GM21786 (cell line): ENCODE data around the gene CCDC170.
"Not testable (repeated sequence)": the region's sequence is repeated elsewhere in the genome, so short reads cannot be mapped to it uniquely, and the experiment has no call there.

Source experiments
- ATAC-seq: cut with Tn5 transposase; IDR thresholded peaks from one replicate; pipeline ENCODE4 v1.9.1; 2021; ENCODE audit not compliant: unreplicated experiment

The CCDC170 gene

DNA sequence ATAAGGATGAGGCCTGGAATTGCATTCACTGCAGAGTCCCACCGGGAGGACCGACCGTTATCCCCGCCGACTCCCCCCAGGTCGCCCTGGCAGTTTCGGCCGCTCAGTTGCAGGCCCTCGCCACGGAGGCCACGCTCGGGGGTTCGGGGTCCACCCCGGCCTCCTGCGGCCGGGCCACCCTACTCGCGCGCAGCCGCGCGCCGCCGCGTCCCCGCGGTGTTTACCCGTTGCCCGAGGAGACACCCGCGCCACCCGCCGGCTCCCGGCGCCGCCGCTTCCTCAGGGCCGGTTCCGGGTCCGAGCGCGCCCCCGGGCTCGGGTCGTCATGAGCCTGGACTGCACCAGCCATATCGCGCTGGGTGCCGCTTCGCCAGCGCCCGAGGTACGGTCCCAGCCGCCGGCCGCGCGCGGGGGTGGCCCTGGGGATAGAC lies at the start of gene CCDC170:
TSS of gene CCDC170 (plus strand) at position 214 of the 431 bp plus-strand sequence. CDS start at position 326, 112 bp downstream.
- no peak for ATAC-seq

GRCh38 chr6:151445482-151445881 lies 48.3 kb upstream of the CCDC170 start:
- no peak for ATAC-seq

- no peak for ATAC-seq
Measured at GRCh38 chr6:151447237-151447636, 46.6 kb upstream of the CCDC170 start.

DNA sequence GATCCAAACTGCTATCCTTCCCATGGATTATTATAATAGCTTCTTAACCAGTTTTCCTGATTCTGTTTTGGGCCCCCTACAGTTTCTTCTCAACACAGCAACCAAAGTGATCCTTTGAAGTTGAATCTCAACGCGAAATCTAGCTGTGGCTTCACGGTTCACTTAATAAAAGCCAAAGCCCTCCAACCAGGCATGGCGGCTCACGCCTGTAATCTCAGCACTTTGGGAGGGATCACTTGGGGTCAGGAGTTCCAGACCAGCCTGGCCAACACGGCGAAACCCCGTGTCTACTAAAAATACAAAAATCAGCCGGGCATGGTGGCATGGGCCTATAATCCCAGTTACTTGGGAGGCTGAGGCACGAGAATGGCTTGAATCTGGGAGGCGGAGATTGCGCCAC lies 45.2 kb upstream of the CCDC170 start:
- no peak for ATAC-seq

DNA sequence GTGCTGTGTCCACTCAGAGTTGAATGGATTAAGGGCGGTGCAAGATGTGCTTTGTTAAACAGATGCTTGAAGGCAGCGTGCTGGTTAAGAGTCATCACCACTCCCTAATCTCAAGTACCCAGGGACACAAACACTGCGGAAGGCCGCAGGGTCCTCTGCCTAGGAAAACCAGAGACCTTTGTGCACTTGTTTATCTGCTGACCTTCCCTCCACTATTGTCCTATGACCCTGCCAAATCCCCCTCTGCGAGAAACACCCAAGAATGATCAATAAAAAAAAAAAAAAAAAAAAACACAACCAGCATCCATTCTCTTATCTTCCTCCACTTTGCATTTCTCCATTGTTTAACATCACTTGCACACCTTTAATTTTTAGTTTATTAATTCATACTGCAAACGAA lies 42.9 kb upstream of the CCDC170 start:
- ATAC-seq: not testable (repeated sequence)

GRCh38 chr6:151451417-151451949 lies 42.3 kb upstream of the CCDC170 start:
- ATAC-seq: no peak

DNA sequence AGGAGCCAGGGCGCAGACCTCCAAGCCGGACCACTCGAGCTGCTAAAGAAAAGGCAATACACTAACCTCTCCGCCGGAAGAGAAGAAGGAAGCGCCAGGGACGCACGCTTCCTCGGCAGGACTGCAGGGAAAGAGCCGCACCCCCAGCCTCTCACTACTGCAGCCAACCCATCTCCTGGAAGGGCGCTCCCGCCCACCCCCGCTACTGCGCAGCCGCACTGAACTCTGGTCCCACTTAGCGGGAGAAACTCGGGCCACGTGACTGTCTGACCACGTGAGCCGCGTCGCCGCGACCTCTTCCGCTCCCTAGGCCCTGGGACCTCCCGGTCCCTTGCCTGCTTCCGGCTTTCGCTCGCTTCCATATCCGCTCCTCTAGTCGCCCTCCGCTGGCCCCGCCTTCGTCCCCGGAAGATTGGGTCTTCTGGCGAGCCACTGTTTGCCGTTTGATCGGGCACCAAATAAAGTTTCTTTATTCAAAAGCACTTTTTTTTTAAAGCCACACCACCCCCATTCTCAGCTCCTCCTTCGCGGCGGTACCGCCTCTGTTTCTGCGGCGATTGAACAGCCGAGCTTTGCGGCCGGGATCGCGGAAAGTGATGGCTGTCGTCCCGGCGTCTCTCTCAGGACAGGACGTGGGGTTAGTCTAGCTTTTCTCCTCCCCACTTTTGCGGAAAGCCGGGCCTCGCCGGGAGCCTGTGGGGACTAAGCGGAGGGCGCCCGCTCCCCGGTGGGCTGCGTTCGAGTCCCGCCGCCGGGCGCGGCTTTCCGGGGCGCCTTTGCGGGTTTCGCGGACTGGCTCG lies 41.7 kb upstream of the CCDC170 start, which contains the start of gene RMND1:
TSS of gene RMND1 (minus strand) at position 177 of the 800 bp plus-strand sequence. CDS start 6,315 bp downstream, outside the sequence.
- ATAC-seq: peak; percentile 96

GRCh38 chr6:151452750-151453427 lies 40.9 kb upstream of the CCDC170 start:
- no peak for ATAC-seq

GRCh38 chr6:151455751-151456398 lies 37.9 kb upstream of the CCDC170 start:
- ATAC-seq: not testable (repeated sequence)

GRCh38 chr6:151461673-151462072 lies 32.1 kb upstream of the CCDC170 start:
- no peak for ATAC-seq

DNA sequence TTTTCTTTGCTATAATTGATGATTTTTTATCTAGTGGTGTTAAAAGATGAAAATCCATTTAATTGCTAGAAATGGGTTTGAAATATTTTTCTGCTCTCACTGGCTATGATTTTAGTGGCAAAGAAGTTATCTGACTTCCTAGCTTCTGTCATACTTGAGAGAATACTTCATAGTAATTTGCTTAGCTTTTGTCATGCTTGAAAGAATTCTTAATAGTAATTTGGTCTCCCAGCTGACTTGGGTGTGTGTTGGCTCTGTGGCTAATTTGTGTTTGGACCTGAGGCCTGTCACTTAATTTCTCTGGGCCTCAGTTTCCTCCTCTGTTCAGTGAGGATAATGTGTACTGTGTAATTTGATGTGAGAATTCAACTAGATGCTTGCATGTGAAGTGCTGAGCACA lies 29.1 kb upstream of the CCDC170 start:
- ATAC-seq: no peak

GRCh38 chr6:151475653-151476523 lies 17.9 kb upstream of the CCDC170 start:
- ATAC-seq: peak; percentile 63

DNA sequence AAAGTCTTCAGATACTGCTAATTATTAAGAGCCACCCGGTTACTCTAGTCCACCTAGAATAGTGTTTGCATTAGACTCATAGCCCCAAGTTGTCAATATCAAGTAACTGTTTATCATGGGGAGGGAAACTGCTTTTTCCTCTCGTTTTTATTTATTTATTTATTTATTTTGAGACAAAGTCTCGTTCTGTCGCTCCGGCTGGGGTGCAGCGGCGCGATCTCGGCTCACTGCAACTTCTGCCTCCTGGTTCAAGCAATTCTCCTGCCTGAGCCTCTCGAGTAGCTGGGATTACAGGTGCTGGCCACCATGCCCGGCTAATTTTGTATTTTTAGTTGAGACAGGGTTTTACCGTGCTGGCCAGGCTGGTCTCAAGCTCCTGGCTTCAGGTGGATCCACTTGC lies 16.1 kb upstream of the CCDC170 start:
- ATAC-seq: no peak

GRCh38 chr6:151478670-151479069 lies 15.1 kb upstream of the CCDC170 start:
- no peak for ATAC-seq

- no peak for ATAC-seq
Measured at GRCh38 chr6:151481786-151482185, 12.0 kb upstream of the CCDC170 start.

DNA sequence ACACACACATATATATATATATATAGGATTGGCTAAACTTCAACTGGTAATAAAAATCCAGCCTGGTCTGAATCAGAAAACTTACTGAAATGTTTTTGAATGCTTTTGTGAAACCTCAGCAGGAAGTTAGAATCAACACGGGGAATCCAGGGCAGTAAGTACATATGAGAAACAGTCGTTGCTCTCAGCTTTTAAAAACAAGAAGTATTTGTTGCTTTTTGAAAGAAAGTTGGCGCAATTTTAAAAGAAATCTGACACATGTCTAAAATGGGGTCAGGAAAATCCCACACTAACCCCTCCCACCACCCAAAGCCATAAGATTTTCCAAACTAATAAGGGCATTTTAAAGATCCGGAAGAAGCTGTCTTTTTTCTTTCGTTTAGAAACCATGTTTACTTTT lies 11.5 kb upstream of the CCDC170 start:
- ATAC-seq: peak; percentile 65

- ATAC-seq: no peak
Measured at GRCh38 chr6:151483994-151484393, 9.8 kb upstream of the CCDC170 start.

GRCh38 chr6:151488226-151488625 lies 5.6 kb upstream of the CCDC170 start:
- no peak for ATAC-seq

GRCh38 chr6:151490996-151491395 lies 2.8 kb upstream of the CCDC170 start:
- no peak for ATAC-seq

DNA sequence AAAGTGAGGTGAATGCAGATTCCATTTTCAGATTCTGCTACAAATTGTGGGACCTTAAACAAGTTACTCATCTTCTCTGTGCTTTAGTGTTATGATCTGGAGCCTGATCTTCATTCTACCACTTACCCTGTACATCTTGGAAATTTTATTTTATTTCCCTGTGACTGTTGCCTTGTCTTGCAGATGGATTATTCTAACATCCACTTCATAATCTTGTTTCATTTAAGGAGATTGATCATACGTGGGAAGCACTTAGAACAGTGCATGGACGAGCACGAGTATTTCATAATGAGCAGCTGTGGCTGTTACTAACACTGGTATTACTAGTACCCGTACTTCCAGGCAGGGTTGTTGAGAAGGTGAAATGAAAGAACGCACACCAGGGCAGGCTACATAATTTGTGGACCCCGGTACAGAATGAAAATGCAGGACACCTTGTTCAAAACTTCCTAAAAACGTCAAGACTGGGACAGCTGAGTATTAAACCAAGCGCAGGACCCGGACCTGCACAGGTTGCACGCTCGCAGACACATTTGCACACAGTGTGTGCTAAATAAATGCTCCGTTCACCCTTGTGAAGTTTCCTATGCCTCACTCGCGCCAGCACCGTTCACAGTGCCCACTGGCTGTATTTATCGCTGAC lies 535 bp upstream of the CCDC170 start:
- no peak for ATAC-seq
